ENCODE data around the gene PDLIM5.

The PDLIM5 gene

GRCh38 chr4:94665500-94666404 lies 214.0 kb downstream of the PDLIM5 start:
- DNase-seq (ENCODE audit: extremely low read depth, low read depth), result no peak
- TF ChIP-seq CTCF (IDR thresholded peaks at IDR 0.05; ENCODE audit: low read depth, low read length), result no peak

GRCh38 chr4:94668724-94669123 lies 217.0 kb downstream of the PDLIM5 start:
- DNase-seq (ENCODE audit: extremely low read depth, low read depth), result no peak

DNA sequence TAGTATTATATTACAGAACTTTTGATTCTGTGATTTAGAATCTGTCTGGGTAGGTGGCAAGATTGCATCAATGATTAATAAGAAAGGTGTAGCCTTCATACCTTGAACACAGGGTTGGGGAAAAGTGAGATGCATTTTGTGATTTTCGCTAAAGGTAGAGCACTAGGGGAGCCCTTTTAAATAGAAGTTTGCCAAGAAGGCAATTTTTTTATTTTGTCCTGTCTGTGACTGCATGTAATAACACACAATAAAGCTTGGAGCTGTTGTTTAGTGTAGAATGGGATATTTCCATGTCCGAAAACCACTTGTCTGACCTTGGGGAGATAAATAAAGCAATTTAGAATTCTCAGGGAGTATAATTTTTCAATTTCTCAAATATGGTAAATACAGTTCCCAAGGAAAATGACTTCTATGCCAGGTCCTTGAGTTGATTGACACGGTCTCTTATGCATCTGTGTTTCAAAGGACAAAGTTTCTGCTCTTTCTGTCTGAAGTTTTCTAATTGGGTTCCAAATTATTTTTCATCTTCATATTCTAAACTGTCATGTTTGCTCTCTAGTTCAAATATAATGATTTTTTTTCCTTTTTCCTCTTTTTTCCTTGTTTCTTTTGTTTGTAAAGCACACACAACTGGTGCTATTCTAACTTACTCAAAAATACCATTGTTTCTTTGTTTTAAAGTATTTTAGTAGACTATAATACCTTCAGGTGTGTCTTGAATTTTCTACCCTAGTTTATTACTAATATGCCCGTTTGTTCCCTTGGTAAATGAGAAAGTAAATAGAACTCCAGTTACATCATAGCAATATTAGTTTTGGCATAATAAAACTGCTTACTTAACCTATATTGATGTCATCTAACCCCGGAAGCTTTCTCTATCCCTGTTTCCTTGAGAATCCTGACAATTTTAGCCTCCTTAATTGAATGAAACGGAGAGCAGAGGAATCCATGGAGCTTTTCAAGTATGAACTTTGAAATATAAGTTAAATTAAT lies 218.2 kb downstream of the PDLIM5 start:
- no peak for TF ChIP-seq CTCF (IDR thresholded peaks at IDR 0.05; ENCODE audit: low read depth, low read length)
- no peak for DNase-seq (ENCODE audit: extremely low read depth, low read depth)

More at GRCh38 chr4:94668724-94669123, 217.0 kb downstream of the PDLIM5 start:
- no peak for TF ChIP-seq CTCF (IDR thresholded peaks at IDR 0.05; ENCODE audit: low read depth, low read length)

GRCh38 chr4:94671113-94671512 lies 219.4 kb downstream of the PDLIM5 start:
- no peak for DNase-seq (ENCODE audit: extremely low read depth, low read depth)
- no peak for TF ChIP-seq CTCF (IDR thresholded peaks at IDR 0.05; ENCODE audit: low read depth, low read length)

GRCh38 chr4:94673961-94674360 lies 222.2 kb downstream of the PDLIM5 start:
- no peak for TF ChIP-seq CTCF (IDR thresholded peaks at IDR 0.05; ENCODE audit: low read depth, low read length)
- DNase-seq (ENCODE audit: extremely low read depth, low read depth), result no peak

DNA sequence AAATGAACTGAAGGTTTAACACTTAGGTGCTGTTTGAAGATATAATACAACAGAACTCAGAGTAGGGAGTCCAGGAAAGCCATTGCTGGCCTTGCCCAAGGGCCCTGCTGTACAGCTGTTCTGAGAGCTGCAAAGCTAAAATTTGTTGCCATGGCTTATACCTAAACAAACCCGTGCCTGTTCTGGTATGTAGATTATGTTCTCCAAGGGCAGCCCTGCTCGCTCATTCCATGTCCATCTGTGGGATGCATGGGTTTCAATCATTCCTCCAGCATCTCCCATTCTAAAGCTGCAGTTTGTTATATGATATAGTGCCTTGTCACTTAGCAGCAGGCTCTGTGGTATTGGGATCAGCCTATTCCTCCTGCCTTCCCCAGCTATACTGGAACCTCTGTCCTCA lies 225.2 kb downstream of the PDLIM5 start:
- no peak for DNase-seq (ENCODE audit: extremely low read depth, low read depth)
- no peak for TF ChIP-seq CTCF (IDR thresholded peaks at IDR 0.05; ENCODE audit: low read depth, low read length)

Data from AG09319 (cell line).